Measurements from ENCODE around the gene HK2.
"Not testable (repeated sequence)": the region's sequence is repeated elsewhere in the genome, so short reads cannot be mapped to it uniquely, and the experiment has no call there.

The HK2 gene

DNA sequence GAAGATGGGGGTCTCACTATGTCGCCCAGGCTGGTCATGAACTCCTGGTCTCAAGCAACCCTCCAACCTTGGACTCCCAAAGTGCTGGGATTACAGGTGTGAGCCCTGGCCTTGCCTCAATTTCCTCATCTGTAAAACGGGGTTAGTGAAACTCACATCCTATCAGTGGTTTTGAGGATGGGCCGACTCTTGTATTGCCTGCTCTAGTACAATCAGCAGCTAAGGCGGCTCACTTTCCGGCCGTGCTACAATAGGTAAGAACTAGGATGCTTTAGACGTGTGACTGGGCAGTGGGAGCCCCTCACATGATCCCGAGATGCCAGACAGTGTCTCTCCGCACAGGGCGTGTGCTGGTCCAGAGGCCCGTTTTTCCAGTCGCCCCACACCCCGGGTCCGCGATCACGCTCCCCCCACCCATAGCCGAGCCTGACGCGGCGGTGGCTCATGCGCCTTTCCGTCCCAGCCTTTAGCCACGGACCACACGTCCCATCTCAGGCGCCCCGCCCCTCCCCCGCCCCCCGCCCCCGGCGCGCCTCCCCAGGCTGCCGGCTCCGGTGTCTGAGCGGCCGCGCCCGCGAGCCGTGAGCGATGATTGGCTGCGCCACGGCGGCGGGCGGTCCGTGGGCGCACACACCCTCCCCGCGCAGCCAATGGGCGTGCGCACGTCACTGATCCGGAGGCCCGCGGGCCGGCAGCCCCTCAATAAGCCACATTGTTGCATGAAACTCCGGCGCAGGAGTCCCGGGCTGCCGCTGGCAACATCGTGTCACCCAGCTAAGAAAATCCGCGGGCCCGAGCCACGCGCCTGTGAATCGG lies at the start of gene HK2:
HK2 (plus strand) TSS at position 710 of the 816 bp plus-strand sequence. CDS start 454 bp downstream, outside the sequence.
- in situ Hi-C loops (cut with MboI; ENCODE audit: low pct_unique_long_range_greater_than_20kb, low sequenced_read_pairs) = no loop called here
- DNase-seq = peak; percentile 92

DNA sequence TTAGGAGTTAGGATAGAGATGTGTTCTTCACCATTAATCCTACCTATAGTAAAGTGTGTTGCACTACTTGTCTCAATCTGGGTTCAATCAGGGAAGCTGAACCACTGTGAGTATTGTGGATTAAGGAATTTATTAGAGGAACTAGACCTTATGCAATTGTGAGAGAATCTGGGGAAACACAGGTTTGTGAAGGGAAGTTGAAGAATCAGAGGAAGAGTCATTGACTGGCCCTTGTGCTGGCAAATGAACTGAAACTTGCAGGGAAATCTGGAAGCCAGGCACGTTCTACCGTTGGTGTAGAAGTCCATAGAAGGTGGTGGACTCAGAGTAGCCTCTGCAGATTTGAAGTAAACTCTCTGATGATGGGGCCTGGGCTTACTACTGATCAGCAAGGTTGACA lies 44.7 kb upstream of the HK2 start:
- in situ Hi-C loops (cut with MboI; ENCODE audit: low pct_unique_long_range_greater_than_20kb, low sequenced_read_pairs) = no loop called here
- DNase-seq = no peak

DNA sequence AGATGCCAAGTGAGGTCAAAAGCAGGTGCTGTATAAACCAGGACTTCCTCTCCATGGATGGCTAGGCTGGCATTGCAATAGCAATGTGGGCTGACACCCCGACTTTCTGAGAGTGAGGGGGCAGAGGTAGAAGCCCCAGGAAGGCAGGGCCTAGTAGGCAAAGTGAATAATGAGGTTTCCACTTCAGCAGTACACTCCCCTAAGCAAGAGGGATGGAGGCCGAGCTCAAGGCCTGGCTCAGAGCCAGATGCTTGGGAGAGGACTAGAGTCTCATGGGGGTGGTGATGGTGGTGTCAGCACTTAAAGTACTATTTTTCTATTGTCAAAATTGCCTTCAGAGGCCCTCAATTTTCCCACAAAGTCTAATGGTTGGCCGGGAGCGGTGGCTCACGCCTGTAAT lies 41.6 kb upstream of the HK2 start:
- DNase-seq = no peak
- in situ Hi-C loops (cut with MboI; ENCODE audit: low pct_unique_long_range_greater_than_20kb, low sequenced_read_pairs) = no loop called here

DNA sequence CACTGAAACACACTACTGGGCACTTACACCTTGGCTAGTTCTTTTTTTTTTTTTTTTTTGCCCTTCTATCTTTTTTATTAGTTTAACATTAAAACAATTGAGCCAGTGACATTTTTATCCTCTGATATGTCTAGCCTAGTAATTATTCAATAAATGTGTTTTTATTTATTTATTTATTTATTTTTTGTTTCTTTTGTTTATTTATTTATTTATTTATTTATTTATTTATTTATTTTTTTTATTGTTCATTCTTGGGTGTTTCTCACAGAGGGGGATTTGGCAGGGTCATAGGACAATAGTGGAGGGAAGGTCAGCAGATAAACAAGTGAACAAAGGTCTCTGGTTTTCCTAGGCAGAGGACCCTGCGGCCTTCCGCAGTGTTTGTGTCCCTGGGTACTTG lies 39.0 kb upstream of the HK2 start:
- in situ Hi-C loops (cut with MboI; ENCODE audit: low pct_unique_long_range_greater_than_20kb, low sequenced_read_pairs) = not testable (repeated sequence)

DNA sequence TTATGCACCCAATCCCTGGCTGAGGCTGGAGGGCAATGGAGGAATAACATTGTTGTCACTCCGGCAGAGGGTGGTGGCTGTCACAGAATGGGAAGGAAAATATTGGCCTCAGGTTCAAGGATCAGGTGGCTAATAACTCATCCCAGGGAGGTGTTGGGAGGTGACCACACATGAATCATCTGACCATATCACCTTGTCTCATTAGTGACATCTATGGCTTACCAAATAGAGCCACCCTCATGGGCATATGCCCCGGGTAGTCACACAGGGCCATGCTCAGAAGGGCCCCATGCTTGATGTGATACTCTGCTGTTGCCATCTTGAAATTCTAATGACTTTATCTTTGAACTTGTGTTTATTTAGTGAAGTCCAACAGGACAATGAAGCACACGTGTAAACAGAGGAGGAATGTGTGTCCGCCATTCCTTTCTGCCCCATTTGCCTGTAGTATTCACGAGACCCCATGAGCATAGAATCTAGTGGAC lies 27.5 kb upstream of the HK2 start:
- in situ Hi-C loops (cut with MboI; ENCODE audit: low pct_unique_long_range_greater_than_20kb, low sequenced_read_pairs) = no loop called here
- DNase-seq = no peak

More for the DNA sequence above, 39.0 kb upstream of the HK2 start:
- DNase-seq = not testable (repeated sequence)

DNA sequence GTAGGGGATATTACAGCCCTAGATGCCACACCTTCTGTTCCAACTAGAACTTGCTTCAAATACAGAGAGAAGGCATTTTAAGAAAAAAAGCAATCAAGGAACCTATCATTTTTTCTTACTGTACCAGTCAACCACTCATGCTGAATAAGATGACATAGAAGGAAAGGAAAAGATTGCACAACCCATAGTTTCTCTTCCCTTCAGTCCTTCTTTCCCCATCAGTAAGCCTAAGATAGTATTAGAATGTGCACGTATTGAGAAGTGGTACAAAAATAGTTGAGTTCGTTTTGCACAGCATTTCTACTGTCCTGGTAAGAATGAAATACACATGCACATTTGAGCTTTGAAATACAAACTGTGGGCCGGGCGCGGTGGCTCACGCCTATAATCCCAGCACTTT lies 27.0 kb upstream of the HK2 start:
- in situ Hi-C loops (cut with MboI; ENCODE audit: low pct_unique_long_range_greater_than_20kb, low sequenced_read_pairs) = no loop called here
- DNase-seq = no peak

DNA sequence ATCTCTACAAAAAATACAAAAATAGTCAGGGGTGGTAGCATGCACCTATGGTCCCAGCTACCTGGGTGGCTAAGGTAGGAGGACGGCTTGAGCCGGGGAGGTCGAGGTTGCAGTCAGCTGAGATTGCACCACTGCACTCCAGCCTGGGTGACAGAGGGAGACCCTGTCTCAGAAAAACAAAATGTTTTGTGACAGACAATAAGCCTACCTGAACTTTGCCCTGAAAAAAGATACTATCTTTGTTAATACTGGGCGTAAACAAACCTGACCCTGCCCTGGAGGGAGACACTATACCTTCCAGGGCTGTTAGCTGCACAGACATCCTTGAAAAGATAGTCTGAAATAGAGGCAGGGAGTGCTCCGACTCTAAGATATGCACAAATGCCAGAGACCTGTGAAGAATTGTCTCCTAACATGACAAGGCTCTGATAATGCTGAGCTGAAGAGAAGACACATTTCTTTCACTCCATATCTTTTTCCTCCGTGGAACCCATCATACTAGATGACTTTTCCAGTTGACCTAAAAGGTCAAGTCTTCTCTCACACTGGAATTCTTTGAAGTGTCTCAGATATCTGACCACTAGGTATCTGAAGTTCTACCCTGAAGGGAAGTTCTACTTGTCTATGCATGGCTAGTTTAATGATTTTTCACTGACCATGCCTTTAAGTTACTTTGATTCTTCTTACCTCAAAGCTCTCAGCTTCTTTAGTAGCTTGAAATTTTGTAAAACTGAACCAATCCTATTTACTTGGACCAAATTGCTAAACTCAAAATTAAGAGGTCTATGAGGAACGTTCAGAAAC lies 20.9 kb upstream of the HK2 start:
- in situ Hi-C loops (cut with MboI; ENCODE audit: low pct_unique_long_range_greater_than_20kb, low sequenced_read_pairs) = no loop called here
- DNase-seq = no peak

DNA sequence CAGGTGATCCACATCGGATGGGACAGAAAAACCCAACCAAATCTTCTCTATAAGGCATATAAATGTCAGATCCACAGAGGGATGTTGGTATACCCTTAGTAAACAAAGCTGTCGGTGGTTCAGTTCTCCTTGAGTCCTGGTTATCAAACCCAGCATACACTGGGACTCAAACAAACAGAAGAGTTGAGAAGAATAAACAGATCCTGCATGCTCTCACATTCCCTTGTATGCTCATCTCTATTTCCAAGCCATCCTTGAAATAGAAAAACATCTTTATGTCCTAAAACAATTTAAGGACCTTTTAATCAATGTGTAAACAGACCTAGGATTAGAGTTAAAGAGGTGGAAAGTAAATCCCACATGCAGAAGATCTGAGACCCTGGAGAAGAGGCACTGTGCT lies 19.8 kb upstream of the HK2 start:
- DNase-seq = no peak
- in situ Hi-C loops (cut with MboI; ENCODE audit: low pct_unique_long_range_greater_than_20kb, low sequenced_read_pairs) = no loop called here

DNA sequence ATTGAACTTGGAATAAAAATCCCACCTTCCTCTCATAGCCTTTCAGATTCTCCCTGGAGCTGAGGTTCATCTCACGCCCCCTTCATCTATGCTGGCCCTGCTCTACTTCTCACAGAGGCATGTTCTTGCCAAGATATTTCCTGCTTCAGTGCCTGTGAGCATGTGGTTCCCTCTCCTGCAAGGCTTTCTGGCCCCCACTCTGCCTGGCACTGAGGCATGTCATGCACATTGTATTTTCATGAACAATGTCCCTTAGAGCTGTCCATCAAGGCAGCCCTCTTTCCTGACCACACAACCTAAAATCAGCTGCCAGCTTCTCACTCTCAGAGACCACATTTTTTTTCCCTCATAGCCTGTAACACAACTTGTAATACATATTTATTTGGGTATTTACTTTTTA lies 18.0 kb upstream of the HK2 start:
- peak; percentile 62 for DNase-seq
- in situ Hi-C loops (cut with MboI; ENCODE audit: low pct_unique_long_range_greater_than_20kb, low sequenced_read_pairs) = no loop called here

DNA sequence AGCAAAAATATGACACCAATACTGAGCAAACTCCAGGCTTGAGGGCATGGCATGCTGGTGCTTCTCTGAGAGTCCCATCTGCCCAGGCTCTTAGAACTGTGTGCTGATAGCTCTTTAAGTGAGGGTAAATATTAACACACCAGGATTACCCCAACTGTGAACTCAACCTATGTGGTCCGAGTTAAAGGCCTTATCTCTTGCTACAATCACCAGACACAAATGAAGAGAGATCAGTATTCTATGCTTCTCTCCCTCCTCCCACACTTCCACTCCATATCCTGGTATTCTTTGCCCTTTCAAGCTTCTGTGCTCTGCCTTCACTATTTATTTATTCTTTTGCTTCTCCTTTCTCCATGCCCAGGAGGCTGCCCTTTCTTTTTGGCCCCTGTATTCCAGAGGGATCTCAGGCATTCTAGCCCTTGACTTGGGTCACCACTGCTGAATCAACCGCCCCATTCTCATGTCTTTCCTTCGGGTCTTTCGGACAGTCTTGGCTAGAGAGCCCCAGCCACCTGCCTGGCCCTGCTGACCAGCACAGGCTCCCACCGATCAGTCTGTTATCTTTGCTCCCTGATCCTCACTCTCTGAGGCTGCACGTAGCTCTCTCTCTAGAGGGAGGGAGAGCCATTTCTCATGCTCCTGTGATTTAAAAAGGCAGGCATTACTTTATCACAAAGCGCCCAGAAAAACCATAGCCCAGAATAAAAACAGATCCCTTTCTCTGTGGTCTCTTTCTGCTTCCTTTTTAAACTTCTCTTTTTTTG lies 17.2 kb upstream of the HK2 start:
- DNase-seq = peak; percentile 88
- in situ Hi-C loops (cut with MboI; ENCODE audit: low pct_unique_long_range_greater_than_20kb, low sequenced_read_pairs) = no loop called here

DNA sequence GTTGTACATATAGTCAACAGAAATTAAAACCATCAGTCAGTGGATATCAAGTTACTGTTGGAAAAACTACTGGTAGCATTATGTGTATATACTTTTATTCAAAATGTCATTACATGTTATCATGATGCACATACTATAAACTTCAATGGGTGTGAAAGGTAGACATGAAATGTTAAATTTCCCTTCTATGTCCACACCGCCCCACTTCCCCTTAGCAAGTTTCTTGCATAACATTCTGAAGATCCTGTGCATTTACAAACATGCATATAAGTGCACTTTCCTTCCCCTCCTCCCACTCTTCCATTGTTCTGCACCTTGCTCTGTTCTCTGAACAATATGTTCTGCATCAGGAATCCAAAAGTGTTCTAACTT lies 16.6 kb upstream of the HK2 start:
- no peak for DNase-seq
- in situ Hi-C loops (cut with MboI; ENCODE audit: low pct_unique_long_range_greater_than_20kb, low sequenced_read_pairs) = no loop called here

DNA sequence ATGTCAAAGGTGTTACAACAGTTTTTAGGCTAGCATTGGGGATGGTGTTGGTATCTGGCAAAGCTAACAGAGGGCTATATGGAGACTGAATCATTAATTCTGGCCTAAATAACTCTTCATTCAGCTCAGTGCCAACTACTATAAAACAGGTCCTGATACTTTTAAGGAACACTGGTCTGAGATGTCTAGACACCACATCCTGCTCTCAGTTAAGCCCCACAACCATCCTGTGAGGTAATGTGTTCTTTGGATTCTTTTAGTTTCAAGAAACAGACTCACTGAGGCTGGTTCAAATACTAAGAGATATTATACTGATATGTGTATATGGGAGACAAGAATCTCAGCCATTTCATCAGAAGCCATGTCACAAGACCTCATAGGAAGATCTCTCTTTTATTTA lies 14.2 kb upstream of the HK2 start:
- DNase-seq = no peak
- in situ Hi-C loops (cut with MboI; ENCODE audit: low pct_unique_long_range_greater_than_20kb, low sequenced_read_pairs) = no loop called here

DNA sequence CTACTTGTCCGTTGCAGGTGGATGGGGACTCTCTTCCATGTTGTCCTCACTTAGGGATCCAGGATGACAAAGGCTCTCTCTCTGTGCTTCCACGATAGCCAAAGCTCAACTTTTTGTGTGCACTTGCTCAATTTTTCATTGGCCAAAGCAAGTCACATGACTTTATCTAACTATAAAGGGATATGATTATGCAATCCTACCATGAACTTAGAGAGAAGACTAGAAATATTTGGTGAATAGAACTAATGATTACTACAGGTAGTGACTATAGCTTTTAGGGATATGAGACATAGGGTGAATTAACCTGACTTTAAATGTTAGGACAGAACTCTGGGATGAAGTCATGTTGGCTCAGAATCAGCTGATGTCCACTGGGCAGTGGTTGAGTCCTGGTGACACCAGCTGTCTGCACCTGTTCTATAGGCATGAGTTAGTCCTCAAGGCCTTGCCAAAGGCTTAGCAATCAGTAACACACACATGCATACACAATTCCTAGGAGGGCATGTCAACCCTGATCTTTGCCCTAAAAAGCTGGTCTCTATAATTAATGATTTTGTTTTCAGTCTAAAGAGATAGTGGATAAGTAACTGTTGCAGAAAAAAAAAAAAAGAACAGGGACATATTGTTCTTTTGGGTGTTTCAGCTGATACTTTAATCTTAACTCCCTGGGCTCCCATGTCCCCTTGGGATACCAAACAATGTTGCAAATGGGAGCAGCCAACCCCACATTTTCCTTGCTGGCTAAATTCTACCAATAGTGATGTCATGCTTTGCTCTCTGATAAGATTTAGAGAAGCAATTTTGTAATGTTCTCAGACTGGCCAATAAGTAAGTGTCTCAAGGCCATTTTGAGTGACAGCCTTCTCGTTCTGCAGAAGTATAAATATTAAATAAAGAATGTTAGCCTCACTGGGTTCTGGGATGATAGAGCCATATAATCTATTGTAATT lies 12.5 kb upstream of the HK2 start:
- no peak for DNase-seq
- in situ Hi-C loops (cut with MboI; ENCODE audit: low pct_unique_long_range_greater_than_20kb, low sequenced_read_pairs) = no loop called here

DNA sequence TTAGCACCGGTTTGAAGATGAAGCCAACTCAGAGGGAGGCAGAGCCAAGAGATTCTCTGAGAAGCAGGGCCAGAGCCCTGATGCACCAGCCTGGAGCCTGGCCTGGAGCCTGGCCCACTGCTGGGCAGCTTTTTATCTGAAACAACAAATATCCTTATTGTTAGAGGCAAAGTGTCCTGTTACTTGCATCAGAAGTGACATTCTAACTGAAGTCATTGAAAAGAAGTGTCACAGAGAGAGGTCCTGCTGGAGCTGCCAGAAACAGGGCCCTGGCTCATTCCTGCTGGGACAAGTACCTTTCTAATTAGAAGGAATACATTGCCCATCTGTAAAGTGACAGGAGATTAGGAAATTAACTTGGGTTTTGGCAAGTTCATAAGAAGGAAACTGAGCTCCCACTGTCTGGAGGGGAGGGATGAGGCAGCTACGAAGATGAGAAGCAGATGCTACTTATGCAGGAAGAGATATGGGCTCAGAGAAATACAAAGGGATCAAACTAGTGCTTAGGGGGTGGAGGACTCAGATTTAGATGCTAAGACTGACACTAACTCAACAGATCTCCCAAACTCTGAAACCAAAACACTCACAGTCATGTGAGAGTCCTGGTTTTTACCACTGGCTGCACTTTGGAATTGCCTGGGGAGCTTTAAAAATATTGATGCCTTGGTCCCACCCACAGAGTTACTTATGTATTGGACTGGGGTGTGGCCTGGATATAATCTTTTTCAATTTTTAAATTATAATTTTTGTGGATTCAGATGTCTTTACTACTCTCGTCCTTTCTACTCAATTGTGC lies 11.0 kb upstream of the HK2 start:
- in situ Hi-C loops (cut with MboI; ENCODE audit: low pct_unique_long_range_greater_than_20kb, low sequenced_read_pairs) = no loop called here
- DNase-seq = no peak

DNA sequence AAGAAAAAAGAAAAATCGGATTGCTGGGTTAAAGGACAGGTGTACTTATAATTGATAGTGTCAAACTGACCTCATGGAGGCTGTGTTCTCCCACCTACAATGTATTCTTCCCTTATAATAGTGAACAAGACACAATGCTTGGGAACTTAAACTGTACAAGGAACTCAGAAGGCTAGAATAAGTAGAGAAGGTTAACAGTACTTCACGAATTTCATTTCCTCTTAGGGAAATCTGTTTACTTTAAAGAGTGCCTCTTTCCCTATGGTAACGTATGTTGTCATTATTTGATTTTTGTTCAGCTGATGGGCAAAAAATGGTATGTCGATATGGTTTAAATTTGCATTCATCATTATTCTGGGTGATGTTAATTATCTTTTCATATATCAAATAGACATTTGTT lies 9.2 kb upstream of the HK2 start:
- in situ Hi-C loops (cut with MboI; ENCODE audit: low pct_unique_long_range_greater_than_20kb, low sequenced_read_pairs) = no loop called here
- no peak for DNase-seq

DNA sequence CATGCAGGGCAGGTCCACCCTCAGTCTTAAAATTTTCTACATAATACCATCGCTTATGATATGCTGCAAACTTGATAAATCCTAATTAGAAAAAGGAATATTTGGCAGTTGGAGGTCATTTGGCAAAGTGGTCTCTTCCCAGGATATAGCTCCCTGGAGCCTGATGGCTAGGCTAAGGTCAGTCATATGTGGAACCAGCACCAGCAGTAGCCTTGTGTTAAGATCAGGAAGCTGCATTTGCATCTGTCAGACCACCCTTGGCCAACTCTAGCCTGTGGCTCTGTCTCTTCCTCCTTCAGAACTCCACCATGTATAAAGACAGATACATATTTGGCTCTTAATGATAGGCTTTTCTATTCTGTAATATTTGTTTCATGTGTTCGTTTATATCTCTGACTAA lies 5.4 kb upstream of the HK2 start:
- no peak for DNase-seq
- in situ Hi-C loops (cut with MboI; ENCODE audit: low pct_unique_long_range_greater_than_20kb, low sequenced_read_pairs) = no loop called here

DNA sequence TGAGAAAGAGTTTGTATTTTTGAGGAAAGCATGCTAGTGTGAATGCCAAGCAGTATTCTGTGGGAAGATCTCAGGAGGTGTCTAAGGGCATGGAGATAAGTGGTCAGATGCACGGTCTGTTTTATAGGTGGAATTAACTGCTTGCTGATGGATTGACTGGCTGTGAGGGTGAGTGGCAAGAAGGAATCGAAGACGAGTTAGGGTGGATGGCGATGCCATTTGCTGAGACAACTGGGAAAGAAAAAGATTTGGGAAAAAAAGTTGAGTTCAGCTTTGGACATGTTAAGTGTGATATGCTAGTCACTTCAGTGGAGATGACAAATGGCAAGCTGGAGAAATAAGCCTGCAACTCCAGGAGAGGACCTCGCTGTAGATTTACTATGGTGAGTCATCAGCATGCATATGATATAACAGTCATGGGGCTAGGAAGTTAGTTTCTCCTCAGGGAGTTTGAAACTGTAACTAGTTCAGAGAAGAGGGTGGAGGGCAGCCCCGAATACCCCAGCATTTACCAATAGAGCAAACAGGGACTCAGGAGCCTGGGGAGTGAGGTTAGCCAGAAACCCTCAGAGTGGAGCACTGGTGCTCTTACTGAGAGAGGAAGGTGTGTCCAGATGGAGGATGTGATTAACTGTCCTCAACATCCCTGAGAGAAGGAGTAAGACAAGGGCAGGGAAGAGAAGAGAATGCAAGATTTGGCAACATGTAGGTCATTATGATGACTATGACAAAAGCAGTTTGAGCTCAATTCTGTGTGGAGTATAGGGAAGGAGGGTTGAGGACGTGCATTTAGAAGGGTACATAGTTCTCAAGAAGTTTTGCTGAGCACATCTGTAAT lies 2.0 kb upstream of the HK2 start:
- peak; percentile 88 for DNase-seq
- in situ Hi-C loops (cut with MboI; ENCODE audit: low pct_unique_long_range_greater_than_20kb, low sequenced_read_pairs) = no loop called here

Measured in KBM-7 (cell line).